ENCODE data around the gene PHLPP2. TPM values are rescaled to one million over a fixed set of nuclear protein-coding genes. Genes with fewer than 3 reads are reported as not detected.
"Not testable (repeated sequence)": the region's sequence is repeated elsewhere in the genome, so short reads cannot be mapped to it uniquely, and the experiment has no call there.

PHLPP2 gene
- total and polyA plus RNA-seq, 2 donors = 1.8 to 2.3 TPM

DNA sequence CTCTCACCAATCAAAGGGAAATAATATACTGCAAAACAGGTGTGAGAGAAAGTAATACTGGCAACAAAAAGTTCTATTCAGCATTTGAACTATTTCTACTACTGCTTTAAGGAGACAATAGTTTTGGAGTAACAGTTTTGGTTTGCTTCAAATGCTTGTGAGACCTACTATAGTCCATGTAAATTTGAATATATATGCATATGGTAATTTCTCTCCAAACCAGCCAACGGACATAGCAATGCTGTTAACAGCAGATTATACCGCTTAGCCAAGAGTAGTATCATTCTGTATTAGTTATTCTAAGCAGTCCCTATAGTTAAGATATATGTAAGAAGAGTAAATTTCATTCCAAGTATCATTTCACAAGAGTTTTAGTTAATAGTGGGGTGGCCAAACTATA lies 18.5 kb downstream of the PHLPP2 start:
- H3K27ac ChIP-seq (ENCODE audit: low read depth in 1 of 2, low read length in 1 of 2) = no peak overlapping the region
- no peaks in the 10 kb centered on the region for H3K36me3 ChIP-seq (ENCODE audit: control insufficient read depth in 2 of 2, insufficient read depth in 2 of 2, low read length in 1 of 2)
- no peaks in the 10 kb centered on the region for H3K4me1 ChIP-seq (ENCODE audit: control insufficient read depth in 2 of 2, insufficient read depth in 2 of 2, low read length in 2 of 2)
- no peak overlapping the region for H3K4me3 ChIP-seq (ENCODE audit: low read length in 2 of 2)
- no peaks in the 10 kb centered on the region for H3K27me3 ChIP-seq (ENCODE audit: control insufficient read depth in 2 of 2, insufficient read depth in 1 of 2, low read length in 1 of 2)
- DNase-seq (ENCODE audit: low read depth in 6 of 9, low spot score in 9 of 9) = no peak
- no peaks in the 10 kb centered on the region for H3K9me3 ChIP-seq (ENCODE audit: control insufficient read depth in 2 of 2, insufficient read depth in 1 of 2, low read length in 1 of 2)
- 97% methylated on average over 2 of the region's 2 CpGs for WGBS

DNA sequence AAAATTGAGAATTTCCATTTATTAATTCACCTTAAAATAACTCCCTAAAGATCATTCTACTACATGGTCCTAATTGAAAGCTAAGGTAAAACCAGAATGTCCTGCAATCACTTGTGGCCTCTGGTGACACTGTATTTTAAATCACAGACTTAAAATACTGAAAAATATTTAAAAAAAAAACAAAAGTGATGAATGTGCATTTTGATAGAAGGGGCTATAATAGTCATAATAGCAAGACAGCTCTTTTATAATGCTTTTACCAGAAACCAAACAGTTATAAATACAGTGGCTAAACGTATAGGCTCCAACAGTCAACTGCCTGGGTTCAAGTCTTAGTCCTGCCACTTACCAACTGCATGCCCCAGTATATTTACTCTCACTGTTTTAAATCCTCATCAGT lies 21.2 kb downstream of the PHLPP2 start:
- WGBS = 98% methylated on average over 1 of the region's 1 CpG
- Histone ChIP-seq H3K4me1 (ENCODE audit: control insufficient read depth in 2 of 2, insufficient read depth in 2 of 2, low read length in 2 of 2) (no peaks in the 10 kb centered on the region), H3K27me3 (ENCODE audit: control insufficient read depth in 2 of 2, insufficient read depth in 1 of 2, low read length in 1 of 2) (no peaks in the 10 kb centered on the region), H3K4me3 (ENCODE audit: low read length in 2 of 2) (no peak overlapping the region), H3K9me3 (ENCODE audit: control insufficient read depth in 2 of 2, insufficient read depth in 1 of 2, low read length in 1 of 2) (peaks cover 0 to 4% of the 10 kb centered on the region in 2 donors), H3K27ac (ENCODE audit: low read depth in 1 of 2, low read length in 1 of 2) (no peak overlapping the region), H3K36me3 (ENCODE audit: control insufficient read depth in 2 of 2, insufficient read depth in 2 of 2, low read length in 1 of 2) (peaks cover 0 to 4% of the 10 kb centered on the region in 2 donors)
- no peak for DNase-seq (ENCODE audit: low read depth in 6 of 9, low spot score in 9 of 9)

DNA sequence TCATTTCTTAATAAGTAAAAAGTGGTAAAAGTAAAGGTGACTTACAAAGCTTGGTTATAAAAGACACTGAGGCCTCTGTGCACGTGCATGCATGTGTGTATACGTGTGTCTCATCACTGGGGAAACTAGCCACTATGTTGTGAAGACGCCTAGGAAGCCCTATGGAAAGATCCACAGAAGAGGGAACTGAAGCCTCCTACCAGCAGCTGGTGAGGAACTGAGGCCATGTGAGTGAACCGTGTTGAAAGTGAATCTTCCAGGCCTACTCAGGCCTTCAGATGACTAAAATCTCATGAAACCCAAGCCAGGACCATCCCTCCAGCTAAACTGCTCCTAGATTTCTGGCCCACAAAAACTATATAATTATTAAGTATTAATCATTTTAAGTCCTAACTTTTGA lies 23.7 kb downstream of the PHLPP2 start:
- Histone ChIP-seq H3K4me3 (ENCODE audit: low read length in 2 of 2) (no peak overlapping the region), H3K4me1 (ENCODE audit: control insufficient read depth in 2 of 2, insufficient read depth in 2 of 2, low read length in 2 of 2) (no peaks in the 10 kb centered on the region), H3K36me3 (ENCODE audit: control insufficient read depth in 2 of 2, insufficient read depth in 2 of 2, low read length in 1 of 2) (peaks cover 0 to 4% of the 10 kb centered on the region in 2 donors), H3K9me3 (ENCODE audit: control insufficient read depth in 2 of 2, insufficient read depth in 1 of 2, low read length in 1 of 2) (peaks cover 0 to 4% of the 10 kb centered on the region in 2 donors), H3K27me3 (ENCODE audit: control insufficient read depth in 2 of 2, insufficient read depth in 1 of 2, low read length in 1 of 2) (no peaks in the 10 kb centered on the region), H3K27ac (ENCODE audit: low read depth in 1 of 2, low read length in 1 of 2) (no peak overlapping the region)
- 95% methylated on average over 4 of the region's 4 CpGs for WGBS
- DNase-seq (ENCODE audit: low read depth in 6 of 9, low spot score in 9 of 9) = peak in 1 of 9 donors; percentile 10

DNA sequence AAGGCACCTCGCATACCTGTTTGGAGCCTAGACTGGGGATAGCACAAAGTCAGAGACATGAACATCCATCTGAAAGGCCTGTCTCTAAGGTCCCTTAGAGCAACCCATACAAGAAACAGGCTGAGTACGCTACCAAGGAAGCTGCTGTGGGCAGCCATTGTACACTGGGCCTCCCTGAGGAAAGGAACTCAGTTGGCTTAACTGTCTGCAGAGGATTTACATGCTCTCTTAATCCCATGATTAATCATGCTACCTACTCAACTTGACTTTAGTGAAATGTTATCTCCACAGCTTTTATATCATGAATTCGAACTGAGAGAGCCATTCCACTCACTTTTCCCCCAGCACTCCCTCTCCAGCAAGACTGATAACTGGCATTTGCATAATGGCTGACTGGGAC lies 26.0 kb downstream of the PHLPP2 start:
- Histone ChIP-seq H3K27ac (ENCODE audit: low read depth in 1 of 2, low read length in 1 of 2) (no peak overlapping the region), H3K36me3 (ENCODE audit: control insufficient read depth in 2 of 2, insufficient read depth in 2 of 2, low read length in 1 of 2) (peaks cover 0 to 4% of the 10 kb centered on the region in 2 donors), H3K4me3 (ENCODE audit: low read length in 2 of 2) (no peak overlapping the region), H3K4me1 (ENCODE audit: control insufficient read depth in 2 of 2, insufficient read depth in 2 of 2, low read length in 2 of 2) (no peaks in the 10 kb centered on the region), H3K27me3 (ENCODE audit: control insufficient read depth in 2 of 2, insufficient read depth in 1 of 2, low read length in 1 of 2) (no peaks in the 10 kb centered on the region), H3K9me3 (ENCODE audit: control insufficient read depth in 2 of 2, insufficient read depth in 1 of 2, low read length in 1 of 2) (peaks cover 0 to 4% of the 10 kb centered on the region in 2 donors)
- 98% methylated on average over 3 of the region's 3 CpGs for WGBS
- DNase-seq (ENCODE audit: low read depth in 6 of 9, low spot score in 9 of 9) = no peak

DNA sequence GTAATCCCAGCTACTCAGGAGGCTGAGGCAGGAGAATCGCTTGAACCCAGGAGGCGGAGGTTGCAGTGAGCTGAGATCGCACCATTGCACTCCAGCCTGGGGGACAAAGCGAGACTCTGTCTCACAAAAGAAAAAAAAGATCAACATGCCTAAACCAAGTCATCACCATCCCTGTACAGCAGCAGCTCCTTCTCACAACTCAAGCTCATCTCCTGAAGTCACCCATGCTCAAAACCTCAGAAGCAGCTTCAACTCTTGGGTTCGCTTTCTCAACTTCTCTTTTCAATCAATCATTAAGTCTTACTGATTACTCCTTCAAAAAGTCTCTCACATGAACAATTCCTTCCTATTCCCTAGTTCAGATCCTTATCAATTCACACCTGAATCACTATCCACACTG lies 31.3 kb downstream of the PHLPP2 start:
- no peak for DNase-seq (ENCODE audit: low read depth in 6 of 9, low spot score in 9 of 9)
- Histone ChIP-seq H3K27me3 (ENCODE audit: control insufficient read depth in 2 of 2, insufficient read depth in 1 of 2, low read length in 1 of 2) (no peaks in the 10 kb centered on the region), H3K4me3 (ENCODE audit: low read length in 2 of 2) (no peak overlapping the region), H3K9me3 (ENCODE audit: control insufficient read depth in 2 of 2, insufficient read depth in 1 of 2, low read length in 1 of 2) (no peaks in the 10 kb centered on the region), H3K4me1 (ENCODE audit: control insufficient read depth in 2 of 2, insufficient read depth in 2 of 2, low read length in 2 of 2) (no peaks in the 10 kb centered on the region), H3K36me3 (ENCODE audit: control insufficient read depth in 2 of 2, insufficient read depth in 2 of 2, low read length in 1 of 2) (peaks cover 0 to 2% of the 10 kb centered on the region in 2 donors), H3K27ac (ENCODE audit: low read depth in 1 of 2, low read length in 1 of 2) (no peak overlapping the region)
- 90% methylated on average over 5 of the region's 5 CpGs for WGBS

DNA sequence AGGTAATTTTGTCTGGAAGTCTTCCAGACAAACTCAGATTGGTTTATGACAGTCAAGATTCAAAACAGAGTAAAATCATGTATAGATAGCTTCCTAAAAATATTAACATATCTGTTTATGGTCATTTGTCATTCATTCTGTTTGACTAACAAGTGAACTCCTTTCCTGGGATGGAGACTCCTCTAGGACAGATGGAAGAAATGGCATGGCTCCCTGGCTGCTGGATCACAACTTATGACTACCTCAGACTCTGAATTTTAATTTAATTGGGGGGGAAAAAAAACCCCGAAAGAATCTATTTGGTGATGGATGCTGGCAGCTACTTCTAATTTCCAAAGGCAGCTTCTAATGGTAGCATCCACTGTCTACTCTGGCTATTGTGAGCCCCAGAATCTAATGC lies 34.6 kb downstream of the PHLPP2 start:
- Histone ChIP-seq H3K4me3 (ENCODE audit: low read length in 2 of 2) (no peak overlapping the region), H3K36me3 (ENCODE audit: control insufficient read depth in 2 of 2, insufficient read depth in 2 of 2, low read length in 1 of 2) (peaks cover 0 to 2% of the 10 kb centered on the region in 2 donors), H3K9me3 (ENCODE audit: control insufficient read depth in 2 of 2, insufficient read depth in 1 of 2, low read length in 1 of 2) (no peaks in the 10 kb centered on the region), H3K27me3 (ENCODE audit: control insufficient read depth in 2 of 2, insufficient read depth in 1 of 2, low read length in 1 of 2) (no peaks in the 10 kb centered on the region), H3K27ac (ENCODE audit: low read depth in 1 of 2, low read length in 1 of 2) (no peak overlapping the region), H3K4me1 (ENCODE audit: control insufficient read depth in 2 of 2, insufficient read depth in 2 of 2, low read length in 2 of 2) (no peaks in the 10 kb centered on the region)
- no peak for DNase-seq (ENCODE audit: low read depth in 6 of 9, low spot score in 9 of 9)
- 0% methylated on average over 1 of the region's 1 CpG for WGBS

DNA sequence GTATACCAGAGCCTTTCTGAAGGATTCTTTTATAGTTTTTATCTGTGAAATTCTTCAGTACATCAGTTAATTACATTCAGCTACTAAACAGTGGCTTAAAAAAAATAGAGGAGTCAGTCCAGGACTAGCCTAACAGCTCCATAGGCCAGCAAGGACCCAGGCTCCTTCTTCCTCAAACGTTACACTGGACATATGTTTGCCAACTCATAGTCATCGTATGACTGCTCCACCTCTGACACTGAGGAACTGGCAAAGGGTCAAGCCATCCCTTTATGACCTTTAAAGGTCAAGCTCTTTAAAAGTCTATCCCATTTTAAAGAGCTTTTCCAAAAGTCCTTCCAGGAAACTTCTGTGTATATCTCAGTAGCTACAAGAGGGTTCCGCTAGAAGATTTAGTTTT lies 36.6 kb downstream of the PHLPP2 start:
- Histone ChIP-seq H3K9me3 (ENCODE audit: control insufficient read depth in 2 of 2, insufficient read depth in 1 of 2, low read length in 1 of 2) (no peaks in the 10 kb centered on the region), H3K4me3 (ENCODE audit: low read length in 2 of 2) (no peak overlapping the region), H3K27me3 (ENCODE audit: control insufficient read depth in 2 of 2, insufficient read depth in 1 of 2, low read length in 1 of 2) (no peaks in the 10 kb centered on the region), H3K27ac (ENCODE audit: low read depth in 1 of 2, low read length in 1 of 2) (no peak overlapping the region), H3K36me3 (ENCODE audit: control insufficient read depth in 2 of 2, insufficient read depth in 2 of 2, low read length in 1 of 2) (peaks cover 2 to 4% of the 10 kb centered on the region in 2 donors), H3K4me1 (ENCODE audit: control insufficient read depth in 2 of 2, insufficient read depth in 2 of 2, low read length in 2 of 2) (no peaks in the 10 kb centered on the region)
- WGBS = 96% methylated on average over 3 of the region's 3 CpGs
- DNase-seq (ENCODE audit: low read depth in 6 of 9, low spot score in 9 of 9) = no peak

DNA sequence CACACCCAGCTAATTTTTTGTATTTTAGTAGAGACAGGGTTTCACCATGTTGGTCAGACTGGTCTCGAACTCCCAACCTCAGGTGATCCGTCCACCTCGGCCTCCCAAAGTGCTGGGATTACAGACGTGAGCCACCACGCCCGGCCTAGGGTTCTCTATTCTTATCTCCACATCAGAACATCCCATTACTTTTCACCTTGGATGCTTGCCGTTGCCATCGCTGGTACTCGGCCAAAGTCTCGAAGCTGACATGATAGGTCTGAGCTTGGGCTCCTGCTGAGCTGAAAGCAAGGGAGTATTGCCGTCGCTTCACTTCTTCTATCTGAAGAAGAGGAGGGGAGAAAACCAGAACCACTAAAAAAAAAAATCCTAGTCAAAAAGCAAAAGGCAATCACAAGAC lies 40.2 kb downstream of the PHLPP2 start:
- H3K36me3 ChIP-seq (ENCODE audit: control insufficient read depth in 2 of 2, insufficient read depth in 2 of 2, low read length in 1 of 2); H3K9me3 ChIP-seq (ENCODE audit: control insufficient read depth in 2 of 2, insufficient read depth in 1 of 2, low read length in 1 of 2); H3K4me3 ChIP-seq (ENCODE audit: low read length in 2 of 2); DNase-seq (ENCODE audit: low read depth in 6 of 9, low spot score in 9 of 9); H3K27me3 ChIP-seq (ENCODE audit: control insufficient read depth in 2 of 2, insufficient read depth in 1 of 2, low read length in 1 of 2); H3K4me1 ChIP-seq (ENCODE audit: control insufficient read depth in 2 of 2, insufficient read depth in 2 of 2, low read length in 2 of 2); H3K27ac ChIP-seq (ENCODE audit: low read depth in 1 of 2, low read length in 1 of 2): not testable (repeated sequence)
- WGBS = 99% methylated on average over 12 of the region's 12 CpGs

DNA sequence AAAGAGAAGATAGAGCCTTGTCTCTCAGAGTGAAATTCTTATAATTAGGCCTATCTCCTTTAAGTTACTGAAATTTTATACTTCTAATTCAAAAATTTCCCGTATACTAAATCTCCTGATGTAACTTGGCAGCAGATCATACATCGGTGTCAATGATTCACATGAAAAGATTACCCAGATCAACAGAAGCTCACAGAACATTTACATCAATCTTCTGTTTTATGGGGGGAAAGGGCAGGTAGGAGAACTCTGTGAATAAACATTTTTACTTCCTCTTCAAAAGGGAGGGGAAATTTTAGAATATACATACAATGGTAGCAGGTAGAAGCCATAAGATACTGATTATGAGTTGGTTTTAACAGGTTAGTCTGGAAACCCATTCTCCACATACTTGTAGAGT lies 43.1 kb downstream of the PHLPP2 start:
- WGBS = 95% methylated on average over 2 of the region's 2 CpGs
- Histone ChIP-seq H3K9me3 (ENCODE audit: control insufficient read depth in 2 of 2, insufficient read depth in 1 of 2, low read length in 1 of 2) (no peaks in the 10 kb centered on the region), H3K36me3 (ENCODE audit: control insufficient read depth in 2 of 2, insufficient read depth in 2 of 2, low read length in 1 of 2) (peaks cover under 1 to 7% of the 10 kb centered on the region in 2 donors), H3K27me3 (ENCODE audit: control insufficient read depth in 2 of 2, insufficient read depth in 1 of 2, low read length in 1 of 2) (no peaks in the 10 kb centered on the region), H3K27ac (ENCODE audit: low read depth in 1 of 2, low read length in 1 of 2) (no peak overlapping the region), H3K4me3 (ENCODE audit: low read length in 2 of 2) (no peak overlapping the region), H3K4me1 (ENCODE audit: control insufficient read depth in 2 of 2, insufficient read depth in 2 of 2, low read length in 2 of 2) (no peaks in the 10 kb centered on the region)
- DNase-seq (ENCODE audit: low read depth in 6 of 9, low spot score in 9 of 9) = no peak

DNA sequence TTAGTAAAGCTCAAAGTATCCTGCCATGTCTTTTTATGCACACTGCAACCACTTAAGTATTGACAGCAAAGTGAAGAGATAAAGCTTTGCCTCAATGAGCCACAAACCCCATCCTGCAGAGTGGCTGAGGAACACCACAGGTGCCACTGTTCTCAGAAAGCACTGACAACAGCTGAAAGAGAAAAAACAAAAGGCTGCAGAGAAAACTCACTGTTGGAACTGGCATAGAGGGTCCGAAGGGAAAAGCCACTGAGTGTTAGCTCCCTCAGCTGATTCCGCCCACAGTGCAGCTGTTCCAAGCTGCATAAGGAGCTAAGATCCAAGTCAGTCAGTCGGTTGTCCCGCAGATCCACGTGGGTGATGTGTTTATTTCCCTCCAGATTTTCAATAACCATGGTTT lies 48.3 kb downstream of the PHLPP2 start:
- Histone ChIP-seq H3K27ac (ENCODE audit: low read depth in 1 of 2, low read length in 1 of 2) (no peak overlapping the region), H3K9me3 (ENCODE audit: control insufficient read depth in 2 of 2, insufficient read depth in 1 of 2, low read length in 1 of 2) (no peaks in the 10 kb centered on the region), H3K27me3 (ENCODE audit: control insufficient read depth in 2 of 2, insufficient read depth in 1 of 2, low read length in 1 of 2) (no peaks in the 10 kb centered on the region), H3K4me1 (ENCODE audit: control insufficient read depth in 2 of 2, insufficient read depth in 2 of 2, low read length in 2 of 2) (no peaks in the 10 kb centered on the region), H3K4me3 (ENCODE audit: low read length in 2 of 2) (no peak overlapping the region), H3K36me3 (ENCODE audit: control insufficient read depth in 2 of 2, insufficient read depth in 2 of 2, low read length in 1 of 2) (peaks cover 9% of the 10 kb centered on the region in 2 donors)
- WGBS = 98% methylated on average over 5 of the region's 5 CpGs
- DNase-seq (ENCODE audit: low read depth in 6 of 9, low spot score in 9 of 9) = no peak
